GM18511 (cell line): ENCODE results near the gene TTC17.
A peak's percentile ranks its signal among the peaks of the same experiment; 100 is the strongest.
"Not testable (repeated sequence)": the region's sequence is repeated elsewhere in the genome, so short reads cannot be mapped to it uniquely, and the experiment has no call there.

Source experiments
- ATAC-seq: cut with Tn5 transposase; IDR thresholded peaks from one replicate; pipeline ENCODE4 v1.9.1; 2021; ENCODE audit warnings: mild to moderate bottlenecking, moderate library complexity; ENCODE audit not compliant: unreplicated experiment

TTC17 gene

GRCh38 chr11:43358801-43359421 lies at the start of gene TTC17:
TSS of gene TTC17 (plus strand) at chr11:43358920. CDS start at chr11:43358955, 35 bp downstream.
- ATAC-seq = peak; percentile 93

- peak; percentile 99 for ATAC-seq
Measured at GRCh38 chr11:43311791-43312607, 46.7 kb upstream of the TTC17 start, which contains the start of gene API5. TSS of gene API5 (plus strand) at chr11:43311996. CDS start at chr11:43312128, 132 bp downstream.

GRCh38 chr11:43315966-43316365 lies 42.8 kb upstream of the TTC17 start:
- ATAC-seq = no peak

GRCh38 chr11:43316451-43316850 lies 42.3 kb upstream of the TTC17 start:
- no peak for ATAC-seq

- ATAC-seq = no peak
Measured at GRCh38 chr11:43327987-43328386, 30.7 kb upstream of the TTC17 start.

- no peak for ATAC-seq
Measured at GRCh38 chr11:43328482-43328881, 30.2 kb upstream of the TTC17 start.

GRCh38 chr11:43341159-43341558 lies 17.6 kb upstream of the TTC17 start:
- no peak for ATAC-seq

GRCh38 chr11:43351426-43351825 lies 7.3 kb upstream of the TTC17 start:
- ATAC-seq = not testable (repeated sequence)

- no peak for ATAC-seq
Measured at GRCh38 chr11:43354311-43354710, 4.4 kb upstream of the TTC17 start.

- ATAC-seq = no peak
Measured at GRCh38 chr11:43356336-43356735, 2.4 kb upstream of the TTC17 start.

GRCh38 chr11:43358279-43358800 lies 380 bp upstream of the TTC17 start:
- ATAC-seq = no peak

- ATAC-seq = peak; percentile 57
Measured at GRCh38 chr11:43359422-43359818, 700 bp downstream of the TTC17 start.

GRCh38 chr11:43360361-43361032 lies 1.8 kb downstream of the TTC17 start:
- no peak for ATAC-seq

GRCh38 chr11:43366677-43367076 lies 8.0 kb downstream of the TTC17 start:
- ATAC-seq = peak; percentile 38

GRCh38 chr11:43367382-43368178 lies 8.9 kb downstream of the TTC17 start:
- peak; percentile 77 for ATAC-seq

GRCh38 chr11:43376065-43376464 lies 17.3 kb downstream of the TTC17 start:
- ATAC-seq = no peak

GRCh38 chr11:43376594-43376993 lies 17.9 kb downstream of the TTC17 start:
- ATAC-seq = no peak

- no peak for ATAC-seq
Measured at GRCh38 chr11:43377389-43377788, 18.7 kb downstream of the TTC17 start.

GRCh38 chr11:43378897-43379296 lies 20.2 kb downstream of the TTC17 start:
- ATAC-seq = no peak

GRCh38 chr11:43381802-43382201 lies 23.1 kb downstream of the TTC17 start:
- ATAC-seq = no peak

GRCh38 chr11:43382614-43383013 lies 23.9 kb downstream of the TTC17 start:
- no peak for ATAC-seq
